ENCODE data around the gene PHF21B. TPM values are rescaled to one million over a fixed set of nuclear protein-coding genes. Genes with fewer than 3 reads are reported as not detected.

PHF21B gene
- total RNA-seq, 1 donor from 2014 or later, result 37.4 TPM

DNA sequence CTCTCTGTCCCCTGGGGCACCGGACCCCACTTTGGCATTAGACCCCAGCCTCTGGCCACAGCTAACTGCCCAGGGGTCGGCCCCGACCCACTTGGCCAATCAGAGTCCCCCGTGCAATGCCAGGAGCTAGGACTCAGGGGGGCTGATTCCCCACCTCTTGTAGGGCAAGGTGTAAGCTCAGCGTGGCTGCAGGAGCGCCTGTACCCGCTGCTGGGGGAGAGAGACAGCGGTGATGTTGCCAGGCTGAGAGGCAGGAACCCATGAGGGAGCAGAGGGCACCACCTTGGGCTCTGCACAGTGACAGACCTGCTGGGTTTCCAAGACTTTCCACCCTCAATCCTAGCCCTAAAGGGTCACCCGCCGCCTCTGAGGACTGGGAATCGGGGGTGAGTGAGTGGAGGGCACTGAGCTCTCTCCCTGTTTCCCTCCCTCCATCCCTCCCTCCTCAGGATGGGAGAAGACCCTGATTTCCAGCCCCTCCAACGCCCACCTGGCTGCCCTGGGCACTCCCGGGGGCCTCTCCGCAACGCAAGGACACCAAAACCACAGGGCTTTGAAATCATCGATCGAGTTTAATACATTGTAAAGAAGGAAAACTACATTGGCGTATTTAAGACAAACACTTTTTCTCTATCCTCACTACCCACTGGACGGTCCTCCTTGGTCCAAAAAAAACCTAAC is 129.1 kb downstream of the PHF21B start:
- Mint-ChIP-seq H3K4me3 (ENCODE audit: low read depth) (no peak overlapping the region), H3K27me3 (no peaks in the 10 kb centered on the region), H3K4me1 (ENCODE audit: low read depth) (no peaks in the 10 kb centered on the region), H3K27ac (no peak overlapping the region), H3K36me3 (ENCODE audit: insufficient read depth) (peaks cover 13% of the 10 kb centered on the region), H3K9me3 (ENCODE audit: low read depth) (peaks cover 6% of the 10 kb centered on the region)
- TF ChIP-seq, protein P1, sequence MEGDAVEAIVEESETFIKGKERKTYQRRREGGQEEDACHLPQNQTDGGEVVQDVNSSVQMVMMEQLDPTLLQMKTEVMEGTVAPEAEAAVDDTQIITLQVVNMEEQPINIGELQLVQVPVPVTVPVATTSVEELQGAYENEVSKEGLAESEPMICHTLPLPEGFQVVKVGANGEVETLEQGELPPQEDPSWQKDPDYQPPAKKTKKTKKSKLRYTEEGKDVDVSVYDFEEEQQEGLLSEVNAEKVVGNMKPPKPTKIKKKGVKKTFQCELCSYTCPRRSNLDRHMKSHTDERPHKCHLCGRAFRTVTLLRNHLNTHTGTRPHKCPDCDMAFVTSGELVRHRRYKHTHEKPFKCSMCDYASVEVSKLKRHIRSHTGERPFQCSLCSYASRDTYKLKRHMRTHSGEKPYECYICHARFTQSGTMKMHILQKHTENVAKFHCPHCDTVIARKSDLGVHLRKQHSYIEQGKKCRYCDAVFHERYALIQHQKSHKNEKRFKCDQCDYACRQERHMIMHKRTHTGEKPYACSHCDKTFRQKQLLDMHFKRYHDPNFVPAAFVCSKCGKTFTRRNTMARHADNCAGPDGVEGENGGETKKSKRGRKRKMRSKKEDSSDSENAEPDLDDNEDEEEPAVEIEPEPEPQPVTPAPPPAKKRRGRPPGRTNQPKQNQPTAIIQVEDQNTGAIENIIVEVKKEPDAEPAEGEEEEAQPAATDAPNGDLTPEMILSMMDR (IDR thresholded peaks at IDR 0.05; ENCODE audit: unreplicated experiment), result no peak
- DNase-seq (ENCODE audit: low spot score, unreplicated experiment), result no peak

DNA sequence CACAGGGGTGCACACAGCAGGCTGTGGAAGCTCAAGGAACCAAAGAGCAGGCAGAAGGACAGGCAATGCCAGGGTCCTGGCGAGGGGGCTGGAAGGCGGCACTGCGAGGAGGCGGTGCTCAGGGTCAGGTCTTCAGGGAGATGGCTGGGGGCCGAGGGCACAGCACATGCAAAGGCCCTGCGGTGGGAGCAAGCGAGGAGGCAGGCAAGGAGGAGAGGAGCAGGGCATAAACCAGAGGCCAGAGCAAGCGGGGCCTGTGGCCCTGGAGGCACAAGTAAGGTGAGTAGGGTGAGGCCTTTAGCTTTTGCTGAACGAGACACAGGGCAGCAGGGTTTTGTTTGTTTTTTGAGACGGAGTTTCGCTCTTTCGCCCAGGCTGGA is 130.5 kb downstream of the PHF21B start:
- H3K36me3 Mint-ChIP-seq (ENCODE audit: insufficient read depth), result peaks cover 15% of the 10 kb centered on the region
- peaks cover 6% of the 10 kb centered on the region for H3K9me3 Mint-ChIP-seq (ENCODE audit: low read depth)
- H3K27me3 Mint-ChIP-seq, result no peaks in the 10 kb centered on the region
- DNase-seq (ENCODE audit: low spot score, unreplicated experiment), result no peak
- H3K4me1 Mint-ChIP-seq (ENCODE audit: low read depth), result no peaks in the 10 kb centered on the region
- no peak overlapping the region for H3K27ac Mint-ChIP-seq
- TF ChIP-seq, protein P1 (IDR thresholded peaks at IDR 0.05; ENCODE audit: unreplicated experiment), result no peak
- H3K4me3 Mint-ChIP-seq (ENCODE audit: low read depth), result no peak overlapping the region

DNA sequence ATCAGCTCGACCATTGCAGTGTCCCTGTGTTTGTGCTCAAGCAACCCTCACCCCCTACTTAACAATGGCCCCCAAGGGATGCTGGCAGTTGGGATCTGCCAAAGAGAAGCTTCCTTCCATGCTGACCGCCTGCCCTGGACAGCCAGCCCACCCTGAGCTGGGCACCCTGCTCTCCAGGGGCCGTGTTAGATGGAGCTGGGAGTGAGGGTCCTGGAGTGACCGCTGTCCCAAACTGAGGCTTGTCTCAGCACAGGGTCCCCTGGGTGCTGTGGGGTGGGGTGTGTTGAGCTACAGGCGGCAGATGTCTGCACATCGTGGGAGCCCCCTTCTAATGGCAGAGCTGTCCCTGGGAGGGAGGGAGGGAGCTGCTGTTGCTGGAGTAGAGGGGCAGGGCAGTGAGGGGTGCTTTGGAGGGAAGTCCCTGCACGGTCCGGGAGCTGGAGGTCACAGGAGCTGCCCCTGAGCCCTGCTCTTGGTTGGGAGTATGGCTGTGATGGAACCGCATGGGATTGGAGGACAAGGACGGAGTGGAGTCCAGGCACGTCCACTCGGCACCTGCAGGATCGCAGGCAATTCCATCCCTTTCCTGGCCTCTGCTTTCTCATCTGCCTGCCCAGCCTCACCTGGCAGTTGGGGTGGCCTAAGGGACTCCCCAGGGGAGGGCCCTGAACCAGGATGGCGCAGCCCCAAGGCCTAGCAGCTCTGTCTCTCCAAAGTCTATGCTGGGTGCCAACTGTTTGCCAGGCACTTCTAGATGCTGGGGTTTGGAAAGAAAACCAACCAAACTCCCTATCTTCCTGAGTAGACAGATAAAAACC is 131.1 kb downstream of the PHF21B start:
- no peak for DNase-seq (ENCODE audit: low spot score, unreplicated experiment)
- Mint-ChIP-seq H3K36me3 (ENCODE audit: insufficient read depth) (peaks cover 15% of the 10 kb centered on the region), H3K27me3 (no peaks in the 10 kb centered on the region), H3K4me3 (ENCODE audit: low read depth) (no peak overlapping the region), H3K9me3 (ENCODE audit: low read depth) (peaks cover 6% of the 10 kb centered on the region), H3K27ac (no peak overlapping the region), H3K4me1 (ENCODE audit: low read depth) (no peaks in the 10 kb centered on the region)
- TF ChIP-seq, protein P1 (IDR thresholded peaks at IDR 0.05; ENCODE audit: unreplicated experiment), result no peak

DNA sequence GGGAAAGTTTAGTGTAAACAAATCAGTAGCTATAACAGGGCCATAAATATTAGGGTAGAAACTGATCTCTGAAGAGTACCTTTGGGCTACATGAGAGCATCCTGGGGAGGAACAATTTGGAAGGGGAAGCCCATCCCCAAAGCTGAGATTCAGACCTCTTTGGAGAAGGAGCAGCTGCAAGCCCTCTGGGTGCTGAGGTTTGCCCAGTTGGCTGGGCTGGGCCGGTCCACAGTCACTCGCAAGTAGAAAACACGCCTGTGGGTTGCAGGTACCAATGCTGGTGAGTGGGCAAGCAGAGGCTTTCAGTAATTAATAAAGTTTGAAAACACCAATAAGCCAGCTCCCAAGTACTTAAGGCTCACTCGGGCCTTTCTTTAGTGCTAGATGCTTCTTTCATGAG is 132.9 kb downstream of the PHF21B start:
- TF ChIP-seq, protein P1 (IDR thresholded peaks at IDR 0.05; ENCODE audit: unreplicated experiment), result no peak
- Mint-ChIP-seq H3K4me1 (ENCODE audit: low read depth) (no peaks in the 10 kb centered on the region), H3K27me3 (no peaks in the 10 kb centered on the region), H3K36me3 (ENCODE audit: insufficient read depth) (peaks cover 14% of the 10 kb centered on the region), H3K9me3 (ENCODE audit: low read depth) (peaks cover 7% of the 10 kb centered on the region), H3K27ac (no peak overlapping the region), H3K4me3 (ENCODE audit: low read depth) (no peak overlapping the region)
- DNase-seq (ENCODE audit: low spot score, unreplicated experiment), result no peak

DNA sequence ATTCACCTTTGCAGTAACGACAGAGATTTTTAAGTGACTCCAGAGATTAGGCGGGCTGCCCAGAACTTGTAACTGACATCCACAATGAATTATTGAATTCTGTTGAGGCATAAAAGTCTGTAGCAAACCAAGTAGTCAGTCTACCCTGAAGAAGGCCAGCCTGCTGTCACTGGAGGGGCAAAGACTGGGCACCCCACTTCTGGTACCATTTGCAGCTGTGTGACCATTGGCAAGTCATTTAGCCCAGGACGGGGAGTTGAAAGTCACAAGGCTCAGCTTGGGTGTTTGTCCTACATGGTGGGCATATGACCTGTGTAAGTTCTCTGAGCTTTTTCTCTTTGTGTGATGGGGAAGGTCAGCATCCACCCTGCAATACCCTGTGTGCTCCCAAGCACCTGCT is 138.0 kb downstream of the PHF21B start:
- Mint-ChIP-seq H3K4me1 (ENCODE audit: low read depth) (peaks cover 6% of the 10 kb centered on the region), H3K27me3 (no peaks in the 10 kb centered on the region), H3K9me3 (ENCODE audit: low read depth) (peaks cover 13% of the 10 kb centered on the region), H3K36me3 (ENCODE audit: insufficient read depth) (peaks cover 13% of the 10 kb centered on the region), H3K4me3 (ENCODE audit: low read depth) (no peak overlapping the region), H3K27ac (no peak overlapping the region)
- no peak for DNase-seq (ENCODE audit: low spot score, unreplicated experiment)
- TF ChIP-seq, protein P1 (IDR thresholded peaks at IDR 0.05; ENCODE audit: unreplicated experiment), result no peak
